ENCODE measurements around the gene CNTNAP2.

GRCh38 chr7:147012666-147013065 is 896.1 kb downstream of the CNTNAP2 start:
- TF ChIP-seq CTCF (IDR thresholded peaks at IDR 0.05) (no peak), REST (IDR thresholded peaks at IDR 0.05; ENCODE audit: insufficient read depth in 1 of 2, low read depth in 2 of 2, low read length in 1 of 2) (no peak), POLR2AphosphoS5 (IDR thresholded peaks at IDR 0.05; ENCODE audit: low read depth, low read length) (no peak), TCF7L2 (IDR thresholded peaks at IDR 0.05; ENCODE audit: low read depth, low read length) (no peak)
